GM21737 (cell line): ENCODE measurements around the gene PSPN.

Source experiments
- ATAC-seq: cut with Tn5 transposase; IDR thresholded peaks from one replicate; pipeline ENCODE4 v1.9.1; 2021; ENCODE audit warnings: mild to moderate bottlenecking, moderate library complexity; ENCODE audit not compliant: unreplicated experiment

Gene PSPN

GRCh38 chr19:6375411-6376010 is at the start of gene PSPN:
Gene PSPN (minus strand): TSS chr19:6375933. CDS start chr19:6375849, 84 bp downstream.
- ATAC-seq, result no peak

GRCh38 chr19:6424939-6425731 is 49.4 kb upstream of the PSPN start:
- ATAC-seq, result peak; percentile 79

- ATAC-seq, result peak; percentile 0
These were observed 48.6 kb upstream of the PSPN start, which contains the start of gene KHSRP for GRCh38 chr19:6424195-6424938. Gene KHSRP (minus strand): TSS chr19:6424811. CDS start chr19:6424701, 110 bp downstream.

- no peak for ATAC-seq
These were observed 47.9 kb upstream of the PSPN start for GRCh38 chr19:6423499-6424194.

- ATAC-seq, result no peak
These were observed 45.6 kb upstream of the PSPN start for GRCh38 chr19:6421075-6422014.

- ATAC-seq, result no peak
These were observed 42.8 kb upstream of the PSPN start for GRCh38 chr19:6418562-6418932.

GRCh38 chr19:6417713-6418561 is 42.2 kb upstream of the PSPN start:
- no peak for ATAC-seq

- no peak for ATAC-seq
These were observed 41.1 kb upstream of the PSPN start for GRCh38 chr19:6416658-6417405.

GRCh38 chr19:6415591-6416190 is 40.0 kb upstream of the PSPN start:
- no peak for ATAC-seq

GRCh38 chr19:6414793-6415590 is 39.3 kb upstream of the PSPN start:
- no peak for ATAC-seq

- no peak for ATAC-seq
These were observed 38.2 kb upstream of the PSPN start for GRCh38 chr19:6413721-6414643.

GRCh38 chr19:6413291-6413690 is 37.6 kb upstream of the PSPN start:
- ATAC-seq, result no peak

- no peak for ATAC-seq
These were observed 36.8 kb upstream of the PSPN start for GRCh38 chr19:6412447-6413091.

- no peak for ATAC-seq
These were observed 36.3 kb upstream of the PSPN start for GRCh38 chr19:6412061-6412446.

- ATAC-seq, result no peak
These were observed 33.6 kb upstream of the PSPN start for GRCh38 chr19:6409346-6409745.

- no peak for ATAC-seq
These were observed 30.7 kb upstream of the PSPN start for GRCh38 chr19:6406401-6406800.
